A549 (cell line): Measurements from ENCODE around the gene GFRAL. TPM values are rescaled to one million over a fixed set of nuclear protein-coding genes. Genes with fewer than 3 reads are reported as not detected.

Experiments
- ATAC-seq, 2 experiments: fragments of 200-7000 bp in 1 of 2; fragments of >200 bp in 1 of 2; cut with Nextera tagmentation in 1 of 2; cut with Tn5 transposase in 1 of 2; 3 replicates each; pipeline versions ENCODE4 v1.8.0 to v1.9.1; 2018 to 2020; ENCODE audit warnings: mild to moderate bottlenecking in 1 of 2, moderate library complexity in 1 of 2
- CTCF ChIA-PET: fragments of 300-600 bp; sonication (Branson Sonifier 250); formaldehyde crosslinking; extraction: SDS; loops from one replicate; lab custom pipeline; 2021; ENCODE audit warnings: antibody characterized with exemption, inconsistent platforms; lab: Yijun Ruan, JAX
- POLR2A ChIA-PET: fragments of 350-600 bp; formaldehyde crosslinking; extraction: SDS; loops from one replicate; lab custom pipeline; 2021; ENCODE audit warnings: antibody characterized with exemption, inconsistent platforms; lab: Yijun Ruan, JAX
- DNase-seq, 2 experiments: peaks; one replicate each; pipeline versions ENCODE4 v3.0.0 to v3.0.0-alpha.2; 2011 to 2016; ENCODE audit warnings: low read depth in 1 of 2, low spot score in 1 of 2
- FAIRE-seq: peaks from 2 replicates; lab custom pipeline; 2011; peaks lifted over from hg19 to GRCh38; lab: Jason Lieb, UNC
- H3K27ac ChIP-seq, 2 experiments: fragments of >200 bp; sonication (Bioruptor Twin); formaldehyde crosslinking; 3 replicates each; pipeline ENCODE4 v1.5.1; 2016 to 2017
- H3K4me1 ChIP-seq: fragments of >200 bp; sonication (Bioruptor Twin); formaldehyde crosslinking; 3 replicates; pipeline ENCODE4 v1.6.1; 2016
- H3K4me2 ChIP-seq: fragments of >200 bp; sonication (Bioruptor Twin); formaldehyde crosslinking; 3 replicates; pipeline ENCODE4 v1.6.1; 2016
- H3K4me3 ChIP-seq: fragments of >200 bp; sonication (Bioruptor Twin); formaldehyde crosslinking; 3 replicates; pipeline ENCODE4 v1.5.1; 2016
- H3K9me3 ChIP-seq: fragments of >200 bp; sonication (Bioruptor Twin); formaldehyde crosslinking; 3 replicates; pipeline ENCODE4 v1.6.1; 2016
- BHLHE40 ChIP-seq: IDR thresholded peaks from 2 replicates; pipeline ENCODE4 v1.6.1; 2012; ENCODE audit warnings: low read depth, low read length, inconsistent platforms
- CBX8 ChIP-seq: fragments of 200-600 bp; sonication (generic); IDR thresholded peaks from 2 replicates; pipeline ENCODE4 v1.6.1; 2016
- CEBPB ChIP-seq, 2 experiments: fragments of >200 bp in 1 of 2; sonication (Bioruptor Twin) in 1 of 2; formaldehyde crosslinking in 1 of 2; IDR thresholded peaks; 2 replicates each; pipeline ENCODE4 v1.6.1; 2012 to 2016
- CHD4 ChIP-seq: fragments of 200-600 bp; sonication (generic); IDR thresholded peaks from 2 replicates; pipeline ENCODE4 v1.6.1; 2016; ENCODE audit warnings: antibody characterized with exemption, mild to moderate bottlenecking, borderline replicate concordance
- ESRRA ChIP-seq: fragments of 150-350 bp; IDR thresholded peaks from 2 replicates; pipeline ENCODE4 v1.6.1; 2014; ENCODE audit warnings: mild to moderate bottlenecking, low read length, borderline replicate concordance
- FOSL2 ChIP-seq, 2 experiments: fragments of 450-650 bp in 1 of 2; fragments of >200 bp in 1 of 2; sonication (Bioruptor Twin) in 1 of 2; formaldehyde crosslinking; IDR thresholded peaks; 2 replicates each; pipeline versions ENCODE4 v1.5.0 to v1.6.1; 2016 to 2020; ENCODE audit warnings: mild to moderate bottlenecking in 1 of 2, moderate library complexity in 1 of 2
- GATA3 ChIP-seq: IDR thresholded peaks from 2 replicates; pipeline ENCODE4 v1.6.1; 2012; ENCODE audit warnings: borderline replicate concordance
- HMGXB4 ChIP-seq: fragments of 250-450 bp; sonication (Bioruptor Pico); IDR thresholded peaks from 2 replicates; pipeline ENCODE4 v1.5.0; 2021; ENCODE audit warnings: mild to moderate bottlenecking, moderate library complexity, borderline replicate concordance
- HOXB5 ChIP-seq: fragments of 250-450 bp; sonication (Bioruptor Pico); IDR thresholded peaks from 2 replicates; pipeline ENCODE4 v1.5.0; 2020; ENCODE audit warnings: mild to moderate bottlenecking, moderate library complexity
- JUNB ChIP-seq: fragments of >200 bp; sonication (Bioruptor Twin); formaldehyde crosslinking; IDR thresholded peaks from 2 replicates; pipeline ENCODE4 v1.6.1; 2016
- KDM5A ChIP-seq: fragments of 200-600 bp; sonication (generic); IDR thresholded peaks from 2 replicates; pipeline ENCODE4 v1.6.1; 2016; ENCODE audit warnings: antibody characterized with exemption, mild to moderate bottlenecking
- MAZ ChIP-seq: fragments of 150-350 bp; IDR thresholded peaks from 2 replicates; pipeline ENCODE4 v1.6.1; 2014; ENCODE audit warnings: antibody characterized with exemption, low read depth, low read length, borderline replicate concordance
- MYC ChIP-seq: IDR thresholded peaks from 2 replicates; pipeline ENCODE4 v1.6.1; 2012; ENCODE audit warnings: mild to moderate bottlenecking, inconsistent platforms, low read length, improper control_type of control experiment, borderline replicate concordance
- PHF8 ChIP-seq: fragments of 200-600 bp; sonication (generic); IDR thresholded peaks from 2 replicates; pipeline ENCODE4 v1.6.1; 2016; ENCODE audit warnings: low read depth, mild to moderate bottlenecking, antibody characterized with exemption, moderate library complexity, borderline replicate concordance
- RAD21 ChIP-seq, 2 experiments: fragments of >200 bp in 1 of 2; sonication (Bioruptor Twin) in 1 of 2; formaldehyde crosslinking in 1 of 2; IDR thresholded peaks in 1 of 2; conservative IDR thresholded peaks in 1 of 2; 2 replicates in 1 of 2; 3 replicates in 1 of 2; pipeline ENCODE4 v1.6.1; 2012 to 2018; ENCODE audit warnings: inconsistent platforms in 1 of 2
- RARB ChIP-seq: fragments of 250-450 bp; sonication (Bioruptor Pico); IDR thresholded peaks from 2 replicates; pipeline ENCODE4 v1.8.0; 2021; ENCODE audit warnings: mild to moderate bottlenecking, moderate library complexity
- RCOR1 ChIP-seq: fragments of 150-350 bp; IDR thresholded peaks from 2 replicates; pipeline ENCODE4 v1.6.1; 2014; ENCODE audit warnings: antibody characterized with exemption, low read length, low read depth
- RNF2 ChIP-seq: fragments of 200-600 bp; sonication (generic); IDR thresholded peaks from 2 replicates; pipeline ENCODE4 v1.6.1; 2016; ENCODE audit warnings: low read depth, mild to moderate bottlenecking, antibody characterized with exemption, moderate library complexity, borderline replicate concordance
- SMC3 ChIP-seq: fragments of >200 bp; sonication (Bioruptor Twin); formaldehyde crosslinking; IDR thresholded peaks from 3 replicates; pipeline ENCODE4 v1.6.1; 2018; ENCODE audit warnings: inconsistent platforms
- TP53 ChIP-seq: fragments of 250-450 bp; sonication (Bioruptor Pico); IDR thresholded peaks from 2 replicates; pipeline ENCODE4 v1.5.0; 2021; ENCODE audit warnings: mild to moderate bottlenecking, moderate library complexity
- USF2 ChIP-seq: fragments of 450-650 bp; IDR thresholded peaks from 2 replicates; pipeline ENCODE4 v1.6.1; 2014; ENCODE audit warnings: antibody characterized with exemption
- ZFP36 ChIP-seq: fragments of 450-650 bp; IDR thresholded peaks from 2 replicates; pipeline ENCODE4 v1.6.1; 2014; ENCODE audit warnings: borderline replicate concordance; ENCODE audit not compliant: partially characterized antibody
- ZNF302 ChIP-seq: fragments of 250-450 bp; sonication (Bioruptor Pico); IDR thresholded peaks from 2 replicates; pipeline ENCODE4 v1.9.0; 2021; ENCODE audit warnings: inconsistent platforms, mild to moderate bottlenecking, moderate library complexity
- WGBS: methylation state at CpG from one replicate; pipeline ENCODE4 v1.1.6; 2017; ENCODE audit errors: missing lambda C conversion rate; 5-methylcytosine and 5-hydroxymethylcytosine counted together
- polyA plus RNA-seq, 4 experiments: library from polyadenylated mRNA; depleted of rRNA in 3 of 4; stranded (reverse); fragments of >200 nt; fragmentation: RNase III in 1 of 4; extraction: RNeasy Plus Mini Kit Qiagen cat#74134 plus additional on column Dnase treatment in 1 of 4; gene quantifications; 2 replicates in 3 of 4; 3 replicates in 1 of 4; pipeline ENCODE4 v1.2.3, GENCODE V29; 2011 to 2017
- TF ChIP-seq, protein P1 (sequence below): IDR thresholded peaks from 2 replicates; pipeline ENCODE4 v1.6.1; 2012; ENCODE audit warnings: low read depth, borderline replicate concordance
- TF ChIP-seq, protein P2 (sequence below): fragments of 200-600 bp; sonication (generic); IDR thresholded peaks from 2 replicates; pipeline ENCODE4 v1.6.1; 2016; ENCODE audit warnings: antibody characterized with exemption, mild to moderate bottlenecking, moderate library complexity

The GFRAL gene
- polyA plus RNA-seq, 2 of the 4 experiments (the other 2 are of a cell fraction), result not detected

- H3K4me2 ChIP-seq, result no peak overlapping the region
- H3K27ac ChIP-seq, result no peak overlapping the region
- WGBS, result 61% methylated on average over 5 of the region's 5 CpGs
- no peaks in the 10 kb centered on the region for H3K9me3 ChIP-seq
- FAIRE-seq (no peak), ATAC-seq (no peak), DNase-seq (no peak)
- H3K4me3 ChIP-seq, result no peak overlapping the region
- H3K4me1 ChIP-seq, result no peaks in the 10 kb centered on the region
- ChIA-PET POLR2A (no interaction called here), CTCF (interaction anchor here (1.2 kb wide), 1 partner anchor 146 kb away, joined by 3 read pairs; no protein-coding TSS in a partner anchor)
- TF ChIP-seq RARB (CRISPR knock-in tag) (no peak), FOSL2 (IDR thresholded peaks at IDR 0.05) (no peak), FOSL2 (CRISPR knock-in tag; IDR thresholded peaks at IDR 0.05) (no peak), RAD21 (conservative IDR thresholded peaks at IDR 0.05 in 1 of 2, IDR thresholded peaks at IDR 0.05 in 1 of 2) (no peak), GATA3 (no peak), ESRRA (no peak), ZNF302 (CRISPR knock-in tag) (no peak), KDM5A (no peak), CEBPB (IDR thresholded peaks at IDR 0.05) (no peak), JUNB (no peak), PHF8 (no peak), USF2 (no peak), SMC3 (no peak), RCOR1 (no peak), CHD4 (no peak), ZFP36 (no peak), RNF2 (no peak), MYC (no peak)
- TF ChIP-seq, protein P1, sequence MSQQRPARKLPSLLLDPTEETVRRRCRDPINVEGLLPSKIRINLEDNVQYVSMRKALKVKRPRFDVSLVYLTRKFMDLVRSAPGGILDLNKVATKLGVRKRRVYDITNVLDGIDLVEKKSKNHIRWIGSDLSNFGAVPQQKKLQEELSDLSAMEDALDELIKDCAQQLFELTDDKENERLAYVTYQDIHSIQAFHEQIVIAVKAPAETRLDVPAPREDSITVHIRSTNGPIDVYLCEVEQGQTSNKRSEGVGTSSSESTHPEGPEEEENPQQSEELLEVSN, result no peak
- TF ChIP-seq, protein P2, sequence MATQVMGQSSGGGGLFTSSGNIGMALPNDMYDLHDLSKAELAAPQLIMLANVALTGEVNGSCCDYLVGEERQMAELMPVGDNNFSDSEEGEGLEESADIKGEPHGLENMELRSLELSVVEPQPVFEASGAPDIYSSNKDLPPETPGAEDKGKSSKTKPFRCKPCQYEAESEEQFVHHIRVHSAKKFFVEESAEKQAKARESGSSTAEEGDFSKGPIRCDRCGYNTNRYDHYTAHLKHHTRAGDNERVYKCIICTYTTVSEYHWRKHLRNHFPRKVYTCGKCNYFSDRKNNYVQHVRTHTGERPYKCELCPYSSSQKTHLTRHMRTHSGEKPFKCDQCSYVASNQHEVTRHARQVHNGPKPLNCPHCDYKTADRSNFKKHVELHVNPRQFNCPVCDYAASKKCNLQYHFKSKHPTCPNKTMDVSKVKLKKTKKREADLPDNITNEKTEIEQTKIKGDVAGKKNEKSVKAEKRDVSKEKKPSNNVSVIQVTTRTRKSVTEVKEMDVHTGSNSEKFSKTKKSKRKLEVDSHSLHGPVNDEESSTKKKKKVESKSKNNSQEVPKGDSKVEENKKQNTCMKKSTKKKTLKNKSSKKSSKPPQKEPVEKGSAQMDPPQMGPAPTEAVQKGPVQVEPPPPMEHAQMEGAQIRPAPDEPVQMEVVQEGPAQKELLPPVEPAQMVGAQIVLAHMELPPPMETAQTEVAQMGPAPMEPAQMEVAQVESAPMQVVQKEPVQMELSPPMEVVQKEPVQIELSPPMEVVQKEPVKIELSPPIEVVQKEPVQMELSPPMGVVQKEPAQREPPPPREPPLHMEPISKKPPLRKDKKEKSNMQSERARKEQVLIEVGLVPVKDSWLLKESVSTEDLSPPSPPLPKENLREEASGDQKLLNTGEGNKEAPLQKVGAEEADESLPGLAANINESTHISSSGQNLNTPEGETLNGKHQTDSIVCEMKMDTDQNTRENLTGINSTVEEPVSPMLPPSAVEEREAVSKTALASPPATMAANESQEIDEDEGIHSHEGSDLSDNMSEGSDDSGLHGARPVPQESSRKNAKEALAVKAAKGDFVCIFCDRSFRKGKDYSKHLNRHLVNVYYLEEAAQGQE, result no peak
Observed at GRCh38 chr6:55299286-55299985, 27.8 kb upstream of the GFRAL start.

DNA sequence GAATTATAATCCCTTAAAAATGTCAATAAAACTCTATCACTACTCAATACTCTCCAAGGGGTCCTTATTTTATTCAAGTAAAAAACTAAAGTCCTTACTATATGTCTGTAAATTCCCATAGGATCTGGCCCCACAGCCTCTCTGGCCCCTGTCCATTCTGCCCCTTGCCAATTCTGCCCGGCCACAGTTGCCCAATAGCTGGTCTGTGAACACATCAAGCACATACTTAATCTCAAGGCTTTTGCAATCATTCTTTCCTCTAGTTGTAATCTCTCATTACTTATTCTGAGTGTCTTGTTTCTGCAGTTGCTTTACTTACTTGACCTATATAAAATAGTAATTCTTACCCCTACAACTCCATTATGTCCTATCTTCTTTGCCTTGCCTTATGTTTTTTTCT is 22.5 kb upstream of the GFRAL start:
- CTCF ChIA-PET, result interaction anchor here (1.2 kb wide), 1 partner anchor 11 kb away, joined by 6 read pairs; no protein-coding TSS in a partner anchor
- no peak overlapping the region for H3K4me2 ChIP-seq
- no peak for FAIRE-seq
- H3K4me3 ChIP-seq, result no peak overlapping the region
- POLR2A ChIA-PET, result no interaction called here
- no peaks in the 10 kb centered on the region for H3K9me3 ChIP-seq
- no peaks in the 10 kb centered on the region for H3K4me1 ChIP-seq
- no peak for DNase-seq
- ATAC-seq, result no peak
- WGBS, result 0% methylated on average over 1 of the region's 1 CpG
- H3K27ac ChIP-seq, result no peak overlapping the region
- TF ChIP-seq, protein P2, result no peak
- no peak for TF ChIP-seq MAZ
- no peak for TF ChIP-seq BHLHE40
- TF ChIP-seq SMC3, result no peak
- TF ChIP-seq RNF2, result no peak
- no peak for TF ChIP-seq FOSL2 (IDR thresholded peaks at IDR 0.05)
- TF ChIP-seq FOSL2 (CRISPR knock-in tag; IDR thresholded peaks at IDR 0.05), result no peak
- TF ChIP-seq HOXB5 (CRISPR knock-in tag), result no peak
- TF ChIP-seq RCOR1, result no peak
- no peak for TF ChIP-seq HMGXB4 (CRISPR knock-in tag)
- no peak for TF ChIP-seq TP53 (CRISPR knock-in tag)
- TF ChIP-seq CBX8, result no peak
- TF ChIP-seq JUNB, result no peak
